Parathyroid adenoma (tissue), 2 donors: ENCODE measurements around the gene RTF1.

Experiments used
- H2AFZ ChIP-seq: fragments of 300-600 bp; sonication (generic); one replicate; pipeline ENCODE4 v1.7.0; 2017; ENCODE audit warnings: antibody characterized with exemption, mild to moderate bottlenecking
- H3K27ac ChIP-seq: fragments of 300-600 bp; sonication (generic); one replicate; pipeline ENCODE4 v1.7.0; 2017
- H3K27me3 ChIP-seq: fragments of 300-600 bp; sonication (generic); one replicate; pipeline ENCODE4 v1.7.0; 2017; ENCODE audit warnings: low read length; ENCODE audit not compliant: control insufficient read depth, insufficient read depth
- H3K36me3 ChIP-seq: fragments of 300-600 bp; sonication (generic); one replicate; pipeline ENCODE4 v1.7.0; 2017; ENCODE audit warnings: low read length; ENCODE audit not compliant: control insufficient read depth, insufficient read depth
- H3K4me1 ChIP-seq: fragments of 300-600 bp; sonication (generic); one replicate; pipeline ENCODE4 v1.7.0; 2017; ENCODE audit warnings: control low read depth
- H3K4me2 ChIP-seq: fragments of 300-600 bp; sonication (generic); one replicate; pipeline ENCODE4 v1.7.0; 2017; ENCODE audit warnings: low read length
- H3K4me3 ChIP-seq: fragments of 300-600 bp; sonication (generic); one replicate; pipeline ENCODE4 v1.7.0; 2017; ENCODE audit warnings: low read depth, low read length
- H3K79me2 ChIP-seq: fragments of 300-600 bp; sonication (generic); one replicate; pipeline ENCODE4 v1.7.0; 2017; ENCODE audit warnings: control low read depth
- H3K9ac ChIP-seq: fragments of 300-600 bp; sonication (generic); one replicate; pipeline ENCODE4 v1.7.0; 2017; ENCODE audit warnings: mild to moderate bottlenecking
- H3K9me3 ChIP-seq: fragments of 300-600 bp; sonication (generic); one replicate; pipeline ENCODE4 v1.7.0; 2017; ENCODE audit warnings: low read length; ENCODE audit not compliant: control insufficient read depth
- CTCF ChIP-seq: fragments of 300-600 bp; sonication (generic); IDR thresholded peaks from one replicate; pipeline ENCODE4 v1.7.0; 2017; ENCODE audit warnings: antibody characterized with exemption, mild to moderate bottlenecking
- donor health status: primary hyperparathyroidism.

Gene RTF1

GRCh38 chr15:41408234-41408641 lies 8.7 kb upstream of the RTF1 start:
- H3K4me1 ChIP-seq, result no peaks in the 10 kb centered on the region
- no peak overlapping the region for H3K4me2 ChIP-seq
- no peaks in the 10 kb centered on the region for H3K36me3 ChIP-seq
- no peak overlapping the region for H3K27ac ChIP-seq
- H3K27me3 ChIP-seq, result no peaks in the 10 kb centered on the region
- H3K9ac ChIP-seq, result no peak overlapping the region
- H3K9me3 ChIP-seq, result no peaks in the 10 kb centered on the region
- no peak overlapping the region for H2AFZ ChIP-seq
- no peak for TF ChIP-seq CTCF
- no peaks in the 10 kb centered on the region for H3K79me2 ChIP-seq
- no peak overlapping the region for H3K4me3 ChIP-seq

GRCh38 chr15:41411031-41411430 lies 5.9 kb upstream of the RTF1 start:
- Histone ChIP-seq H3K9me3 (no peaks in the 10 kb centered on the region), H3K4me3 (no peak overlapping the region), H3K4me2 (no peak overlapping the region), H3K4me1 (no peaks in the 10 kb centered on the region), H3K27ac (no peak overlapping the region), H3K79me2 (no peaks in the 10 kb centered on the region), H2AFZ (no peak overlapping the region), H3K27me3 (no peaks in the 10 kb centered on the region), H3K9ac (no peak overlapping the region), H3K36me3 (no peaks in the 10 kb centered on the region)
- TF ChIP-seq CTCF, result no peak

- Histone ChIP-seq H3K4me2 (no peak overlapping the region), H3K4me1 (no peaks in the 10 kb centered on the region)
- no peak for TF ChIP-seq CTCF
Observed at GRCh38 chr15:41411441-41411840, 5.5 kb upstream of the RTF1 start.

GRCh38 chr15:41416128-41416741 lies 660 bp upstream of the RTF1 start:
- no peak overlapping the region for H3K9ac ChIP-seq
- peaks cover 12% of the 10 kb centered on the region for H3K79me2 ChIP-seq
- no peak for TF ChIP-seq CTCF
- H3K36me3 ChIP-seq, result no peaks in the 10 kb centered on the region
- no peaks in the 10 kb centered on the region for H3K9me3 ChIP-seq
- H3K4me2 ChIP-seq, result peak overlapping the region; percentile 89
- H2AFZ ChIP-seq, result peak overlapping the region; percentile 72
- H3K27me3 ChIP-seq, result no peaks in the 10 kb centered on the region
- peaks cover 2% of the 10 kb centered on the region for H3K4me1 ChIP-seq
- peak overlapping the region; percentile 81 for H3K4me3 ChIP-seq
- H3K27ac ChIP-seq, result peak overlapping the region; percentile 64

More at GRCh38 chr15:41411441-41411840, 5.5 kb upstream of the RTF1 start:
- H3K9me3 ChIP-seq, result no peaks in the 10 kb centered on the region
- no peak overlapping the region for H3K4me3 ChIP-seq
- H3K36me3 ChIP-seq, result no peaks in the 10 kb centered on the region
- no peaks in the 10 kb centered on the region for H3K27me3 ChIP-seq
- H3K79me2 ChIP-seq, result no peaks in the 10 kb centered on the region
- H3K9ac ChIP-seq, result no peak overlapping the region
- no peak overlapping the region for H3K27ac ChIP-seq
- H2AFZ ChIP-seq, result no peak overlapping the region
